GM21619 (cell line): ENCODE measurements around the gene SUPT3H.
"Not testable (repeated sequence)": the region's sequence is repeated elsewhere in the genome, so short reads cannot be mapped to it uniquely, and the experiment has no call there.

Experiments
- ATAC-seq: cut with Tn5 transposase; IDR thresholded peaks from one replicate; pipeline ENCODE4 v1.9.1; 2021; ENCODE audit not compliant: unreplicated experiment

Gene SUPT3H

GRCh38 chr6:45073771-45074170, 304.0 kb downstream of the SUPT3H start:
- ATAC-seq: no peak

DNA sequence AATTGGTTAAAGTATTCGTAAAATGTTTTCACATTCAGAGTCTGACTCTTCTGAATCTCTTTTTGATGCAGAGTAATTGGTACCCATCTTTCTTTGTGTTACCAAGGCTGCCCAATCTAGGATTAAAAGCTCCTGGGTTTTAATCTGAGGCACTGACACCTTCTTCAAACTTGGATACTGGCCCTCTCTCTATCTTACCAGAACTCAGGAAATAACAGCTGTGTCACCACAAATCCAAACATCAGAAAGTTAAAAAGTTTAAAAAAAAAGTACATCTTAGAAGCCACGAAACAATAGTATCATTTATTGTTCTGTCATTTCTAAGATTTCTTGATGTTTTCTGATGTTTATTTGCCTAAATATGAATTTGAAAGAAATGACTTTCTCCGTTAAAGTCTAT, 305.1 kb downstream of the SUPT3H start:
- no peak for ATAC-seq

- ATAC-seq: no peak
These were observed 305.7 kb downstream of the SUPT3H start for GRCh38 chr6:45072016-45072415.

DNA sequence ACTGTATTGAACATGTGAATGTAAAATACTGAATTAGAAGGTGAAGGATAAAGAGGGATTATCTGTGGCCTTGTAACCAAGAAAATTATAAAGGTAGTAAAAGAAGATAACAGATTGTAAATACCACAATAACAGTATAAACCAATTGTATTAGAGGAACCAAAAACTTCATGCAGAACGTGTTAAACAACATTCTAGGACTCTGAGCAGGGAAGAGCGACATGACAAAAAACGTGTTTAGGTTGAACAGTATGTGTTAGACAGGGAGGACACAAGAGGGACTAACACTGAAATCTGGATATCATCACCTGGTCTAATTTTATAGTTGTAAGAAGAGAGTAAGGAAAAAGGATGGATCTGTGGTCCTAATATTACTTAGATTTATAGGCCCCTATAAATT, 308.6 kb downstream of the SUPT3H start:
- no peak for ATAC-seq

DNA sequence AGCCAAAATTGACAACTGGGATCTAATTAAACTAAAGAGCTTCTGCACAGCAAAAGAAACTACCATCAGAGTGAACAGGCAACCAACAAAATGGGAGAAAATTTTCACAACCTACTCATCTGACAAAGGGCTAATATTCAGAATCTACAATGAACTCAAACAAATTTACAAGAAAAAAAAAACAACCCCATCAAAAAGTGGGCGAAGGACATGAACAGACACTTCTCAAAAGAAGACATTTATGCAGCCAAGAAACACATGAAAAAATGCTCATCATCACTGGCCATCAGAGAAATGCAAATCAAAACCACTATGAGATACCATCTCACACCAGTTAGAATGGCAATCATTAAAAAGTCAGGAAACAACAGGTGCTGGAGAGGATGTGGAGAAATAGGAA, 310.3 kb downstream of the SUPT3H start:
- ATAC-seq: not testable (repeated sequence)

DNA sequence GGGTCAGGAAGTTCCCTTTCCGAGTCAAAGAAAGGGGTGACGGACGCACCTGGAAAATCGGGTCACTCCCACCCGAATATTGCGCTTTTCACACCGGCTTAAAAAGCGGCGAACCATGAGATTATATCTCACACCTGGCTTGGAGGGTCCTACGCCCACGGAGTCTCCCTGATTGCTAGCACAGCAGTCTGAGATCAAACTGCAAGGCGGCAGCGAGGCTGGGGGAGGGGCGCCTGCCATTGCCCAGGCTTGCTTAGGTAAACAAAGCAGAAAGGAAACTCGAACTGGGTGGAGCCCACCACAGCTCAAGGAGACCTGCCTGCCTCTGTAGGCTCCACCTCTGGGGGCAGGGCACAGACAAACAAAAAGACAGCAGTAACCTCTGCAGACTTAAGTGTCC, 315.1 kb downstream of the SUPT3H start:
- not testable (repeated sequence) for ATAC-seq

- ATAC-seq: no peak
These were observed 320.0 kb downstream of the SUPT3H start for GRCh38 chr6:45057711-45058110.

DNA sequence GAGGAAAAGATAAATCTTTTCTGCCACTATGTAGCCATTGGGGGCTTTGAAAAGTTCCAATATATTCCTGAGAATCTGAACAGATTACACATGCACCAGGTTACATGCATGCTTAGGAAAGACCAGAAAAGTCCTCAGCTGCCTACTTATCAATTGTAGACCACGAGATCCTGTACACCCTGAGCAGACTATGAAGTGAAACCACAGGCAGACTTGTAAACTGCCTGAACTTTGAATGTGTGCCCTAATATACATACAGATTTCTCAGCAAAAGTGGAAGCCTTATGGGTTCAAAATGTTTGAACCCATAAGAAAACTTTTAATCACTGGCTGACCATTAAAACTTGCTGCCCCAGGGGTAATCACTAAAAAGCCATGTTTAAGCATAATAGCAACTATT, 323.1 kb downstream of the SUPT3H start:
- ATAC-seq: no peak

DNA sequence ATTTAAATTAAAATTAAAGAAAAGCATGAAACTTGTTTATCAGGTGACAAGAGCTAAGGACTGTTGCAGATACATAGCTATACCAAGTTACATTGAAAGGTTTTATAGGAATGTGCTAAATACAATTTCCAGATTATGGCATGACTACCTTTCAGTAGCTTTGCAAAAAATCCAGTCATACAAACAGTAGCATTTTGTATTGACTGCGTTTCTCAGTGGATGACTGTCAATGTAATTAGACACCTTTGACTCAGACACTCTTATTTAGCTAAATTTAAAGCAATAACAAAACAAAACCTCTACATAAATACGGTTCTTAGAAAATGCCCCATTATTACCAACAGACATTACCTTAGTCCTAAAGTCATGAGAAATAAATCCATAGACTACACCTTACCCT, 325.4 kb downstream of the SUPT3H start:
- no peak for ATAC-seq

GRCh38 chr6:45049188-45049843, 328.4 kb downstream of the SUPT3H start:
- ATAC-seq: no peak

GRCh38 chr6:45047573-45047972, 330.2 kb downstream of the SUPT3H start:
- no peak for ATAC-seq

DNA sequence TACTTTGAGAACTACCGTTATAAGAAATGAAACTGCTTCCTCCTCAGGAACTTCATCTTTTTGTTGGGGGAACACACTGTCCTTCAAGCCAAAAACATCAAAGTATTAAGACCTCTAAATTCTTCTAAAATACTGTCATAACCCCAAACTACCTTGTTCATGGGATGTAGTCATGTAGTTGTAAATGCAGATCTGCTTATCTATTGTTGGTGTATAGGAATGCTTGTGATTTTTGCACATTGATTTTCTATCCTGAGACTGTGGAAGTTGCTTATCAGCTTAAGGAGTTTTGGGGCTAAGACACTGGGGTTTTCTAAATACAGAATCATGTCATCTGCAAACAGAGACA, 332.5 kb downstream of the SUPT3H start:
- no peak for ATAC-seq

GRCh38 chr6:45044510-45045252, 333.1 kb downstream of the SUPT3H start:
- ATAC-seq: no peak

- no peak for ATAC-seq
These were observed 333.6 kb downstream of the SUPT3H start for GRCh38 chr6:45044086-45044485.

DNA sequence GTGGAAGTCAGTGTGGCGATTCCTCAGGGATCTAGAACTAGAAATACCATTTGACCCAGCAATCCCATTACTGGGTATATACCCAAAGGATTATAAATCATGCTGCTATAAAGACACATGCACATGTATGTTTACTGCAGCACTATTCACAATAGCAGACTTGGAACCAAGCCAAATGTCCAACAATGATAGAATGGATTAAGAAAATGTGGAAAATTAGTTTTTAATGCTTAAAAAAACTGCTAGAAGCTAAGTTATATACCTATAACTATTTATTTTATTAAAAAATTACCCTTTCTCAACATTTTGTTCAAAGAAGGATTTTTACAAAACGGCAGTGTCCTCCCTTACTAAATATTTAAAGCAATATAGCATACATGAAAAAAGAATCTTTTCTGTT, 335.1 kb downstream of the SUPT3H start:
- ATAC-seq: not testable (repeated sequence)

DNA sequence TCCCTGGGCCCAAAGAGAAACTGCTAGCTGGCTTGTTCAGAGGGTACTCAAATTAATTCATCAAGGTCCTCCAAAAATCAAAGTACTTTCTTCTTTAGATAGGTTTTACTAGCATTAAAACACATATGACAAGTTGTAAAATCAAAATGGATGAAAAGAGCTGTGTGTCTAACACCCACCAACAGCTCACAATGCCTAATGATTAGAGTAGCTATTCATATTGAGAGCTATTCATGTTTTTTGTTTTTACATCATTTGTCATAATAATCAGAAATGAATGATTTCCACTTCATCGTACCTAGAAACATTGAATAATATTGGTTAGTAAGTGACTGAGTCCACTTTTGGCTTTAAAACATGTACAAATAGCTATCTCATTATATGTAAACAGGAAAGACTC, 339.5 kb downstream of the SUPT3H start:
- no peak for ATAC-seq

DNA sequence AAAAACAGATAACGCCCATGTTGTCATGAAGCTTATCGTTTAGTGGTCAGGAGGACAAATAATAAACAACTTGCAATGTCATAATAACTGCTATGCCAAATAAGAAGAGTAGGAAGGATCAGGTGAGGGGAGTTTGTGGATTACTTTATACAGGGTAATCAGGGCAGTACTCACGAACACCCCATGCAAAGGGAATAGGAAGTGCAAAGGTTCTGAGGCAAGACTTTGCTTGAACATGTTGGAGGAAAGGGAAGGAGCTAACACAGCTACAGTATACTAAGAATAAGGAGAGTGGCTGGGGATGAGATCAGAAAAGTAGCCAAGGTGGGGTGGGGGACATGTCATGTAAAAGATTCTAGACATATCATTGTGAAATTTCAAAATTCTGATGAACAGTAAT, 341.6 kb downstream of the SUPT3H start:
- ATAC-seq: no peak

DNA sequence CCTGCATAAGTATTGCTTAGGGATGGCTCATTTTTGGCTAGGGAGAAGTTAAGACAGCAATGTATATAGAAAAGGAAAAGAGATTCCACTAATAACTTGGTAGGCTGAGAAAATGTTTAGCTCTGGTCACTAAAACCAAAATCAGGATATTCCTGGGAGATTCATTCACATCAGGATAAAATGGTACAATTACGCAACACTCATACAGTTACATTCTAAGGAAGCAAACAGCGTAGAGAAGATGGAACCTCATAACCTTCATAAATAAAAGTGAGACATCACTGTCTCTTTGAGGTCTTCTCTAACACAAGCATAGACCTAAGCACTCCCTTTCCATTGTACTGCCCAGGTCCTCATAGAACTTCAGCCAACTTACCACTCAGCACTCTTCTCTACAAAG, 345.3 kb downstream of the SUPT3H start:
- ATAC-seq: no peak

DNA sequence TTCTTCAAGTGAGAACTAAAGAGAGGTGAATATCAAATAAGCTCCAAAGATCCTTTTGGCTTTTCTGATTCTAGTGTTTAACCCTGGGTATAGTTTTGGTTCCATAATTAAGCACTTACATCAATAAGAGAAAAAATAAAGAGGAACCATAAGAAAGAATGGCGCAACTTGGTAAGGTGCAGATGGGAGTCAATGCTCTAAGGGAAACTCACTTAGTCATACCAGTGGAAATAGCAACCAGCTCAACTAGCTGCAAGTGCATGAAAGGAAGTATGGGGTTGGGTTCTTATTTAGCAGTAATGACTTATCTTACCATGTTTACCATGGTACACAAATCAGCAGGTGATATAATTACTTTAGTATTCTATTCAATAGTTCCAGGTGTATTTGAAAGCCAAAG, 346.1 kb downstream of the SUPT3H start:
- ATAC-seq: no peak

- ATAC-seq: no peak
These were observed 350.6 kb downstream of the SUPT3H start for GRCh38 chr6:45027126-45027525.

DNA sequence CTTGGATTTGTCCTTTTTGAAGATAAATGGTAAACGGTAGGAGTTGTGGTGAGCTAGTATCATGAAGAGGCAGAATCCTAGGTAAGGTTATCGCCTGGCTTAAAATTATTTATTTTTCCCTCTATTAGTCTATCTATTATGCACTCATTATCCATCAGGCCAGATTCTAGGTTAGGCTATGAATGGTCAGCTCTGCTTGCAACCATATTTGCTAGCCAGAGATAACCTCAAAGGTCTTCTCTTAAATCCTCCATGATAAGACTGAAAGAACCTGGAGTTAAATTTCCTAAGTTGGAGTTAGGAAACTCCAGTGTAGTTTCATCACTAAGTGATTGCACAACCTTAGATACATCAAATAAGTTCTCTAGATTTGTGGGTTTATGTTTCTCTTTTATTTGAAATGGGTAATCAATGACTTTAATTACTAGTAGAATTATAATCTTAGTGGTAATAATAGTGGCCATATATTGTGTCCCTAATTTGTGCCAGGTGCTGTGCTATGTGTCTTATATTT, 351.7 kb downstream of the SUPT3H start:
- ATAC-seq: no peak

- no peak for ATAC-seq
These were observed 353.1 kb downstream of the SUPT3H start for GRCh38 chr6:45024610-45025009.

DNA sequence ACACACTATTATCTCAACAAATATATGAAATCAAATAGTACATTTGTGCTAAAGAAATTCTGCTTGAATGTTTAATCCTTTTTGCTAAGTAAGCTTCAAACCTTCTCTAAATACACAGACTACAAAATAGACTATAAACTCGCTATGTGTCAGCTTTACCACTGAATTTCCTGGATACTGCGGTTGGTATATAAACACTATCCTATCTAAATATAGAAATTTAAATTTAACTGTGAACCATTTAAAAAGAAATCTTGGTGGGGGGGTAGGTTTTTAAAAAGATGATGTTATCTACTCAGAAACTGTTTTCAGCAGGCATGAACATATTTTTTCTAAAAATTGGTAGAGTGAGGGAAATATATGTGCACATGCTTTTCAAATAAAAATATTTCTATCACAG, 356.1 kb downstream of the SUPT3H start:
- no peak for ATAC-seq
